OCI-LY1 (cell line): ENCODE measurements around the gene POT1.

ENCODE experiments used
- CTCF ChIP-seq: fragments of 200-600 bp; sonication (generic), shearing (Covaris generic); IDR thresholded peaks from 2 replicates; pipeline ENCODE4 v1.5.1; 2017; ENCODE audit warnings: mild to moderate bottlenecking, antibody characterized with exemption, low read length, moderate library complexity, mixed read lengths
- EZH2 ChIP-seq: fragments of 200-600 bp; sonication (generic), shearing (Covaris generic); IDR thresholded peaks from 2 replicates; pipeline ENCODE4 v1.8.0; 2017; ENCODE audit warnings: borderline replicate concordance, mixed run types, mild to moderate bottlenecking, antibody characterized with exemption, low read length, moderate library complexity, mixed read lengths

GRCh38 chr7:124938128-124938527, 8.5 kb upstream of the POT1 start:
- TF ChIP-seq EZH2 (no peak), CTCF (no peak)
